WTC11 (cell line): ENCODE measurements around the gene PRKAG2.

Experiments
- CREM ChIP-seq: sonication (generic); formaldehyde crosslinking; IDR thresholded peaks from 2 replicates; pipeline ENCODE4 v1.8.1; 2022; ENCODE audit warnings: mild to moderate bottlenecking, missing genetic modification reagents, moderate library complexity
- CTCF ChIP-seq: fragments of 200-600 bp; IDR thresholded peaks from 2 replicates; pipeline ENCODE4 v1.8.0; 2022; ENCODE audit warnings: antibody characterized with exemption
- ESRRA ChIP-seq: sonication (generic); formaldehyde crosslinking; IDR thresholded peaks from 2 replicates; pipeline ENCODE4 v1.8.1; 2022; ENCODE audit warnings: mild to moderate bottlenecking, missing genetic modification reagents, borderline replicate concordance
- FOXK1 ChIP-seq: sonication (generic); formaldehyde crosslinking; IDR thresholded peaks from 2 replicates; pipeline ENCODE4 v1.8.0; 2022; ENCODE audit warnings: mild to moderate bottlenecking, moderate library complexity, missing genetic modification reagents
- FOXP4 ChIP-seq: sonication (generic); formaldehyde crosslinking; IDR thresholded peaks from 2 replicates; pipeline ENCODE4 v1.8.0; 2022; ENCODE audit warnings: mild to moderate bottlenecking, missing genetic modification reagents
- GABPB1 ChIP-seq: sonication (generic); formaldehyde crosslinking; IDR thresholded peaks from 2 replicates; pipeline ENCODE4 v1.8.1; 2023; ENCODE audit warnings: mild to moderate bottlenecking, missing genetic modification reagents
- TEAD1 ChIP-seq: sonication (generic); formaldehyde crosslinking; IDR thresholded peaks from 2 replicates; pipeline ENCODE4 v1.8.0; 2022; ENCODE audit warnings: mild to moderate bottlenecking, missing genetic modification reagents
- ZNF512 ChIP-seq: sonication (generic); formaldehyde crosslinking; IDR thresholded peaks from 2 replicates; pipeline ENCODE4 v1.8.1; 2022; ENCODE audit warnings: missing genetic modification reagents, borderline replicate concordance

- TF ChIP-seq CTCF = no peak
- TF ChIP-seq FOXP4 (CRISPR knock-in tag) = no peak
- no peak for TF ChIP-seq ZNF512
- TF ChIP-seq GABPB1 (CRISPR knock-in tag) = no peak
- TF ChIP-seq TEAD1 (CRISPR knock-in tag) = no peak
- no peak for TF ChIP-seq CREM (CRISPR knock-in tag)
- TF ChIP-seq ESRRA = no peak
- no peak for TF ChIP-seq FOXK1 (CRISPR knock-in tag)
These were observed 14.8 kb upstream of the PRKAG2 start for GRCh38 chr7:151891753-151892152.
